Activated CD4-positive, alpha-beta T cell treated with anti-CD3 and anti-CD28 coated beads, Interleukin-2, Interleukin-4, amounts not matched to agents 100 ng/mL and 50 ng/mL, durations not matched to agents 16 hours and 8 hours (primary cell): ENCODE measurements around the gene TSPAN3.

Experiments used
- DNase-seq: peaks from one replicate; pipeline ENCODE4 v3.0.0-alpha.2; 2020; ENCODE audit warnings: low spot score

Gene TSPAN3

GRCh38 chr15:77070495-77071304 lies at the start of gene TSPAN3:
TSS of gene TSPAN3 (minus strand) at chr15:77071109. CDS start at chr15:77070954, 155 bp downstream.
- peak; percentile 93 for DNase-seq

- no peak for DNase-seq
These were observed 49.7 kb upstream of the TSPAN3 start for GRCh38 chr15:77120576-77120975.

GRCh38 chr15:77119446-77119845 lies 48.5 kb upstream of the TSPAN3 start:
- no peak for DNase-seq

DNA sequence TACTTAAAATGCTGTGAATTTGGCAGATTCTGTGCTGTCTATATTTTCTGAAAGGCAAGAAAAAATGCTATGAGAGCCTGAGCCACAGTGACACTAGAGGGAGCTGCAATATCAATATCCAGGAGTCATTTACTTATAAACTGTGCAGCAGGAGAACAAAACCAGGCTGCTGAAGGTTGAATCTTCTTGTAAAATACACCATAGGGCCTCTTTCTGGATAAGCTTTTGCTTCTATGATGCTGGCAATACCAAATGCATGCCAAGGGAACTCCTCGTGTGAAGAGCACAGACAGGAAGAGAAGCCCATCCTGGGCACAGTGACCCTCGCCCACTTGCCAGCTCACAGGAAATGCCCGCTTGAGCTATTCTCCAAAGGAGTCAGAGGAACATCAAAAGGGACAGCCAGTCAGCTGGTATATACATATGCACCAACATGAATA lies 48.0 kb upstream of the TSPAN3 start:
- DNase-seq: peak; percentile 38

- no peak for DNase-seq
These were observed 44.3 kb upstream of the TSPAN3 start for GRCh38 chr15:77115179-77115578.

DNA sequence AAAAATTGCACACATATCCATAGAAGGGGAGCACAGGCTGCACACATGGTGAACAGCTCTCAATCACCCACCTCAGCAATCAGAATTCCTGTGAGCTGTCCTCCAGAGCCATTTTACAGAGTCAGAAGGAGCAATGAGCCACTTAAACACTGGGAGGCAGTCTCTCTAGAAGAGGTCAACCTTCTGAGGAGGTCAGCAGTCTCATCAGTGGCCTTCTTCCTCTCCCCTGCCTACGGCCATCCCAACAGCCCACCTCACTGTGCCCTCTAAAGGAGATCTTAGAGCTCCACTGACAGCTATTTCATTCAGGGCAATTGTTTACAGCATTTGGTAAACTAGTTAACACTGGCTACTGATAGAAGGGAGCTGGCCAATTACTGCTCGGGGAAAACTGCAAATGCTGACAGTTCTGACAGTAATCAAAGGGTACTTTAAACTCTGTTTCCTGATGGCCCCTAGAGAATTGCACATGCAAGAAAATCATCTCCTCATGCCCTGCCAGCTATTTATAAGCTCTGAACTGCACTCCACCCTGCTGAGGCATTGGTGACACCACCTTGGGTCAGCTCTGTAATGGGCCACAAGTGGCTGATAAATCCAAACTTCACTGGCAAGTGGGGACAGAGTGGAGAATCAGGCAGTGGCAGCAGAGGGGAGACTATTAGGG lies 42.1 kb upstream of the TSPAN3 start:
- DNase-seq: no peak

DNA sequence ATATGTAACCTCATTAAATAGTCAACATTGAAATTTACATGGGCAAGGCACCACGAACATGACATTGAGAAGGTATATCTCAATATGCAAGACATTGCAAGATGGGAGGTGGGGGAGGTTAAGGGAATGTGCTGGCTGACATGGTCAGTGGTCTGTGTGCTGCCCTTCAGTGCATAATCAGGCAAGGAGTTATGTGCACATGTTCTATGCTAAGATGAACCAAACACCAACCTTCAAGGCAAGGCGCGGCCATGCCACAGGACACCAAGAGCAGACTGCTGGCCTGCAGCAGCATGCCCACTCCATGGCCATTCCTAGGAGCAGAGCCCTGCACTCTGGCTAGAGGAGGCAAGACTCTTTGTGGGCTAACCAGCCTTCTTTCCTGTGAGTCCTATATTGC lies 40.9 kb upstream of the TSPAN3 start:
- DNase-seq: no peak

DNA sequence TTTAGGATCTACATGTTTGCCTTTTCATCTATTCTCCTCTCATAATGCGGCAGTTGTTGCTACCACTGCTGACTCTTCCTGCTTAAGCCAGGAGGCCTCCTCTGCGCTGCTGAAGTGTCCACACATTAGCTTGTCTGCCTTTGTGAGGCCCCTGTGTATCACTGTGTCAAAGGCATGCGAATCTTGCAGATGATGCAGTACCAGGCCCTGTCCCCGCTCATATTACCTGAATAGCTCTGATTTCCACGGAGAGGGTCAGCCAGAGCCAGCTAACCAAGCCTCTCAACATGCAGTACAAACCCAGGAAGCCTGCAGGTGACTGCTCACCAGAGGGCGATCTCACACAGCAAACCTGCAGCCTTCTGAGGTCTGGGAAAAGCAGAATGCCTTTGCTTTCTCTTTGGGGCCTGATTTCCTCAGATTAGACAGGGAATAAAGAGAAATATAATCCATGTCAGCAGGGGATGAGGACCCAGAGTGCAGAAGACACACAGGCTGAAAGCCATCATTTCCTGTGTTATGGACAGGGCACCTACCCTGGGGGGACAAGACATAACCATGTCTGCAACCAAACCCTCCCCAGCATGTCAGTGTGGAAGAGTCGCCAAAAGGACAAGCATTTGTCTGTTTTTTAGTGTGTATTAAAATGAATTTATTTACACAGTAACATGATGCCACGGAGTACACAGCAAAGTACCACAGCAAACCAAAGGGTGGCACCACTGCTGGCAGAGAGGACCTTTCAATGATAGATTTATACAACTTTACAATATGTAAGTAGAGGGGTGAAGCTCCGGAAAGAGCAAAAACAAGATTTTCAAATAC lies 36.8 kb upstream of the TSPAN3 start:
- DNase-seq: peak; percentile 37

- DNase-seq: no peak
These were observed 36.2 kb upstream of the TSPAN3 start for GRCh38 chr15:77107068-77107467.

- no peak for DNase-seq
These were observed 33.2 kb upstream of the TSPAN3 start for GRCh38 chr15:77104155-77104554.

- no peak for DNase-seq
These were observed 29.0 kb upstream of the TSPAN3 start for GRCh38 chr15:77099741-77100463.

GRCh38 chr15:77098572-77098971 lies 27.7 kb upstream of the TSPAN3 start:
- no peak for DNase-seq

DNA sequence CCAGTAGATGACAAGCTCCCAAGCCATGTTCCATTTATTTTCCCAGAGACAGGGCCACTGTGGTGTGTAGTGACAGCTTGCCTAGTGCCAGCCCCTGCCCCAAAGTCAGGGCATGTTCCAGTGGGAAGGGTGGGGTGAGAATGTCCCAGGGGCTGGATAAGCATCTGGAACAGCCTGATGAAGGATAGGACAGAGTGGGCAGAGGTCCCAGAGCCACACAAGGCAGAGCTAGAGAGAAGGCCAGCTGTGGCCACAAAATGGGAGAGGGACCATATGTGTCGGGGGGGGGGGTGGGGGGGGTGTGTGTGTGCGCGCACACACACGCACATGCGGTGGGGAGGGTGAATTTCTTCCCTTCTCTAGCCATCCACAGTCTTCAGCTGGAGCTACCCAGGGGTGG lies 27.0 kb upstream of the TSPAN3 start:
- DNase-seq: no peak

GRCh38 chr15:77097248-77097721 lies 26.4 kb upstream of the TSPAN3 start:
- no peak for DNase-seq

DNA sequence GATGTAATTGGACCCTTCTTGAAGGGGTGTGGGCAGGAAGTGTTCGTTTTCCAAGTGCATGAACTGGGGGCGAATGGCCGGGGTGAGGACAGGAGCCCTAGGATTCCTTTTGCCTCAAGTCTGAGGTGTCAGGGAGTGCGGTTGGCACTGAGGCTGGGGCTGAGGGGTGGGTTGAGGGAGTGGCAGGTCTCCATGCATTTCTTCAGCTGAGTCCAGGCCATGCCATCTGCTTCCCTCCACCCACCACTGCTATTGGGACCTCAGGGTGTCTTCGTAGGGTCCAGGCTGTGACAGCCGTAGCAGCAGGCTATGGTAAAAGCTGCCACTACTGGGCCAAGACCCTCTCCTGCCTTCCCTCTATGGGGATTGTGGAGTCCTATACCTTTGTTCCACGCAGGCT lies 25.6 kb upstream of the TSPAN3 start:
- DNase-seq: no peak

DNA sequence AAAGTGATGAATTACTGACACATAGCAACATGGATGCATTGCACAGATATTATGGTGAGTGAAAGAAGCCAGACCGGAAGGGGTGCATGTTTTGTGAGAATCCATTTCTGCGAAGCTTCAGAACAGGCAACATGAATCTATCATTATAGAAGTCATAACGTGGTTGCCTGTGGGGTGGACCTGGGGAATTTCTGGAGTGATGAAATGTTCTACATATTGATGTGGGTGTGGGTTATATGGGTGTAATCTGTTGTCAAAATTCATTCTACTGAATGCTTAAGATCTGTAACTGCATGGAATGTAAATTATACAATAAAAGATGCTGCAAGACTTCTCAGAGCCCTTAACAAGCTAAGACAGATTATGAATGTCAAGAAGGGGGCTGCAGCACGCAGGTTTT lies 25.2 kb upstream of the TSPAN3 start:
- no peak for DNase-seq

- no peak for DNase-seq
These were observed 23.6 kb upstream of the TSPAN3 start for GRCh38 chr15:77094397-77095030.

DNA sequence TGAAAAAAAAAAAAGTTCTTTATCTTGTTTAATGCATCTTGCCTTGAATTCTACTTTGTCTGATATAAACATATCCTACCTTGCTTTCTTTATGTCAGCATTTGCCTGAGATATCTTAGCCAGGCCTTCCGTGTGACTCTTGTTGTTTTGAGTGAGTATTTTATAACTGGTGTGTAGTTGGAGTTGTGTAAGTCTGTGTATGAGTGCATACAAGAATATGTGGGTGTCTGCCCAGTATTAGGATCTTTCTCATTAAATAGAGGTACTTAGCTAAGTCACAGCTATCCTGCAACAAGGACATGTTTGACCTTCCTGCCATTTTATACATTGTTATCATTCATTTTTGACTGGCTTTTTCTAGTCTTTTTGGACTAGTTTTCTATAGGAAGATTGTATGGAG lies 22.5 kb upstream of the TSPAN3 start:
- DNase-seq: no peak

- DNase-seq: no peak
These were observed 20.2 kb upstream of the TSPAN3 start for GRCh38 chr15:77091097-77091496.

- no peak for DNase-seq
These were observed 16.3 kb upstream of the TSPAN3 start for GRCh38 chr15:77087213-77087612.

GRCh38 chr15:77085297-77085696 lies 14.4 kb upstream of the TSPAN3 start:
- peak; percentile 55 for DNase-seq
